ENCODE measurements around the gene RAPGEF2.
"Not testable (repeated sequence)": the region's sequence is repeated elsewhere in the genome, so short reads cannot be mapped to it uniquely, and the experiment has no call there.

Gene RAPGEF2

GRCh38 chr4:159101988-159102621, 774 bp upstream of the RAPGEF2 start:
- Histone ChIP-seq H3K4me3 (ENCODE audit: extremely low read depth, insufficient read depth, low read length, poor library complexity, severe bottlenecking) (peak overlapping the region; percentile 88), H3K4me1 (ENCODE audit: control insufficient read depth, insufficient read depth, low read length, poor library complexity, severe bottlenecking) (peaks cover 30% of the 10 kb centered on the region), H3K9me3 (ENCODE audit: control insufficient read depth, low read length) (no peaks in the 10 kb centered on the region), H3K36me3 (ENCODE audit: control insufficient read depth, insufficient read depth, low read length) (no peaks in the 10 kb centered on the region), H3K27ac (ENCODE audit: low read depth, low read length, severe bottlenecking) (peak overlapping the region; percentile 96)
- 28 to 46% methylated on average over 5 to 12 of the region's 14 CpGs for WGBS, 2 experiments (ENCODE audit: insufficient coverage in 2 of 2)

- Histone ChIP-seq H3K4me1 (ENCODE audit: control insufficient read depth, insufficient read depth, low read length, poor library complexity, severe bottlenecking) (peaks cover 26% of the 10 kb centered on the region), H3K9me3 (ENCODE audit: control insufficient read depth, low read length) (no peaks in the 10 kb centered on the region), H3K4me3 (ENCODE audit: extremely low read depth, insufficient read depth, low read length, poor library complexity, severe bottlenecking) (peak overlapping the region; percentile 88), H3K27ac (ENCODE audit: low read depth, low read length, severe bottlenecking) (peak overlapping the region; percentile 96), H3K36me3 (ENCODE audit: control insufficient read depth, insufficient read depth, low read length) (no peaks in the 10 kb centered on the region)
- WGBS, 2 experiments (ENCODE audit: insufficient coverage in 2 of 2) = 0 to 1% methylated on average over 39 to 55 of the region's 72 CpGs
Observed at GRCh38 chr4:159103384-159103990, 608 bp downstream of the RAPGEF2 start.

GRCh38 chr4:159104694-159105414, 2.0 kb downstream of the RAPGEF2 start:
- whole genome bisulfite sequencing, 2 experiments (ENCODE audit: insufficient coverage in 2 of 2) = 0% methylated on average over 1 of the region's 9 CpGs; no CpG with 5 or more reads in 1 of the 2 experiments

GRCh38 chr4:159105761-159106243, 2.9 kb downstream of the RAPGEF2 start:
- Histone ChIP-seq H3K4me3 (ENCODE audit: extremely low read depth, insufficient read depth, low read length, poor library complexity, severe bottlenecking) (peak overlapping the region; percentile 88), H3K9me3 (ENCODE audit: control insufficient read depth, low read length) (no peaks in the 10 kb centered on the region), H3K27ac (ENCODE audit: low read depth, low read length, severe bottlenecking) (no peak overlapping the region), H3K4me1 (ENCODE audit: control insufficient read depth, insufficient read depth, low read length, poor library complexity, severe bottlenecking) (peaks cover 26% of the 10 kb centered on the region), H3K36me3 (ENCODE audit: control insufficient read depth, insufficient read depth, low read length) (peaks cover 3% of the 10 kb centered on the region)
- 54% methylated on average over 3 of the region's 4 CpGs; no CpG with 5 or more reads in 1 of the 2 experiments for WGBS, 2 experiments (ENCODE audit: insufficient coverage in 2 of 2)

More at GRCh38 chr4:159104694-159105414, 2.0 kb downstream of the RAPGEF2 start:
- H3K36me3 ChIP-seq (ENCODE audit: control insufficient read depth, insufficient read depth, low read length) = peaks cover 1% of the 10 kb centered on the region
- H3K4me1 ChIP-seq (ENCODE audit: control insufficient read depth, insufficient read depth, low read length, poor library complexity, severe bottlenecking) = peaks cover 26% of the 10 kb centered on the region
- peak overlapping the region; percentile 12 for H3K27ac ChIP-seq (ENCODE audit: low read depth, low read length, severe bottlenecking)
- no peaks in the 10 kb centered on the region for H3K9me3 ChIP-seq (ENCODE audit: control insufficient read depth, low read length)
- peak overlapping the region; percentile 88 for H3K4me3 ChIP-seq (ENCODE audit: extremely low read depth, insufficient read depth, low read length, poor library complexity, severe bottlenecking)

GRCh38 chr4:159106636-159107035, 3.8 kb downstream of the RAPGEF2 start:
- peak overlapping the region; percentile 88 for H3K4me3 ChIP-seq (ENCODE audit: extremely low read depth, insufficient read depth, low read length, poor library complexity, severe bottlenecking)
- no peak overlapping the region for H3K27ac ChIP-seq (ENCODE audit: low read depth, low read length, severe bottlenecking)
- WGBS, 2 experiments (ENCODE audit: insufficient coverage in 2 of 2) = 83 to 92% methylated on average over 2 to 3 of the region's 4 CpGs
- peaks cover 26% of the 10 kb centered on the region for H3K4me1 ChIP-seq (ENCODE audit: control insufficient read depth, insufficient read depth, low read length, poor library complexity, severe bottlenecking)
- H3K9me3 ChIP-seq (ENCODE audit: control insufficient read depth, low read length) = no peaks in the 10 kb centered on the region
- H3K36me3 ChIP-seq (ENCODE audit: control insufficient read depth, insufficient read depth, low read length) = peaks cover 3% of the 10 kb centered on the region

GRCh38 chr4:159107203-159107925, 4.5 kb downstream of the RAPGEF2 start:
- WGBS, 2 experiments (ENCODE audit: insufficient coverage in 2 of 2) = no CpG with 5 or more reads among the region's 2 CpGs
- Histone ChIP-seq H3K4me3 (ENCODE audit: extremely low read depth, insufficient read depth, low read length, poor library complexity, severe bottlenecking) (no peak overlapping the region), H3K27ac (ENCODE audit: low read depth, low read length, severe bottlenecking) (no peak overlapping the region)

GRCh38 chr4:159108124-159108523, 5.2 kb downstream of the RAPGEF2 start:
- Histone ChIP-seq H3K4me1 (ENCODE audit: control insufficient read depth, insufficient read depth, low read length, poor library complexity, severe bottlenecking) (peaks cover 26% of the 10 kb centered on the region), H3K4me3 (ENCODE audit: extremely low read depth, insufficient read depth, low read length, poor library complexity, severe bottlenecking) (no peak overlapping the region), H3K9me3 (ENCODE audit: control insufficient read depth, low read length) (no peaks in the 10 kb centered on the region), H3K36me3 (ENCODE audit: control insufficient read depth, insufficient read depth, low read length) (peaks cover 3% of the 10 kb centered on the region), H3K27ac (ENCODE audit: low read depth, low read length, severe bottlenecking) (no peak overlapping the region)
- WGBS, 2 experiments (ENCODE audit: insufficient coverage in 2 of 2) = 100% methylated on average over 1 of the region's 3 CpGs; no CpG with 5 or more reads in 1 of the 2 experiments

More at GRCh38 chr4:159107203-159107925, 4.5 kb downstream of the RAPGEF2 start:
- peaks cover 26% of the 10 kb centered on the region for H3K4me1 ChIP-seq (ENCODE audit: control insufficient read depth, insufficient read depth, low read length, poor library complexity, severe bottlenecking)
- peaks cover 3% of the 10 kb centered on the region for H3K36me3 ChIP-seq (ENCODE audit: control insufficient read depth, insufficient read depth, low read length)
- H3K9me3 ChIP-seq (ENCODE audit: control insufficient read depth, low read length) = no peaks in the 10 kb centered on the region

GRCh38 chr4:159110961-159111360, 8.1 kb downstream of the RAPGEF2 start:
- peaks cover 4% of the 10 kb centered on the region for H3K9me3 ChIP-seq (ENCODE audit: control insufficient read depth, low read length)
- peaks cover 17% of the 10 kb centered on the region for H3K4me1 ChIP-seq (ENCODE audit: control insufficient read depth, insufficient read depth, low read length, poor library complexity, severe bottlenecking)
- H3K36me3 ChIP-seq (ENCODE audit: control insufficient read depth, insufficient read depth, low read length) = peaks cover 15% of the 10 kb centered on the region
- no peak overlapping the region for H3K4me3 ChIP-seq (ENCODE audit: extremely low read depth, insufficient read depth, low read length, poor library complexity, severe bottlenecking)
- no peak overlapping the region for H3K27ac ChIP-seq (ENCODE audit: low read depth, low read length, severe bottlenecking)
- WGBS, 2 experiments (ENCODE audit: insufficient coverage in 2 of 2) = 100% methylated on average over 1 to 2 of the region's 5 CpGs

GRCh38 chr4:159111416-159111815, 8.5 kb downstream of the RAPGEF2 start:
- WGBS, 2 experiments (ENCODE audit: insufficient coverage in 2 of 2) = 83 to 93% methylated on average over 1 to 3 of the region's 4 CpGs
- no peak overlapping the region for H3K27ac ChIP-seq (ENCODE audit: low read depth, low read length, severe bottlenecking)

GRCh38 chr4:159113366-159113765, 10.5 kb downstream of the RAPGEF2 start:
- not testable (repeated sequence) for H3K4me1 ChIP-seq (ENCODE audit: control insufficient read depth, insufficient read depth, low read length, poor library complexity, severe bottlenecking); H3K9me3 ChIP-seq (ENCODE audit: control insufficient read depth, low read length); H3K27ac ChIP-seq (ENCODE audit: low read depth, low read length, severe bottlenecking); H3K4me3 ChIP-seq (ENCODE audit: extremely low read depth, insufficient read depth, low read length, poor library complexity, severe bottlenecking)
- peaks cover 15% of the 10 kb centered on the region for H3K36me3 ChIP-seq (ENCODE audit: control insufficient read depth, insufficient read depth, low read length)
- 100% methylated on average over 4 of the region's 7 CpGs; no CpG with 5 or more reads in 1 of the 2 experiments for WGBS, 2 experiments (ENCODE audit: insufficient coverage in 2 of 2)

More at GRCh38 chr4:159111416-159111815, 8.5 kb downstream of the RAPGEF2 start:
- Histone ChIP-seq H3K4me3 (ENCODE audit: extremely low read depth, insufficient read depth, low read length, poor library complexity, severe bottlenecking) (no peak overlapping the region), H3K9me3 (ENCODE audit: control insufficient read depth, low read length) (peaks cover 4% of the 10 kb centered on the region), H3K4me1 (ENCODE audit: control insufficient read depth, insufficient read depth, low read length, poor library complexity, severe bottlenecking) (peaks cover 12% of the 10 kb centered on the region), H3K36me3 (ENCODE audit: control insufficient read depth, insufficient read depth, low read length) (peaks cover 15% of the 10 kb centered on the region)
